Large intestine (tissue), 3 donors: ENCODE data around the gene DDX10. TPM values are rescaled to one million over a fixed set of nuclear protein-coding genes. Genes with fewer than 3 reads are reported as not detected.

Experiments
- DNase-seq, 2 donors: peaks; one replicate each; pipeline versions ENCODE4 v3.0.0 to v3.0.0-alpha.2; 2013
- H3K27ac ChIP-seq: one replicate; pipeline ENCODE4 v1.5.1; 2013; ENCODE audit warnings: low read length
- H3K27me3 ChIP-seq: 2 replicates; pipeline ENCODE4 v1.6.1; 2013; ENCODE audit warnings: low read length; ENCODE audit not compliant: control insufficient read depth, insufficient read depth
- H3K36me3 ChIP-seq: 2 replicates; pipeline ENCODE4 v1.6.1; 2013; ENCODE audit warnings: low read length; ENCODE audit not compliant: control insufficient read depth, insufficient read depth
- H3K4me1 ChIP-seq: one replicate; pipeline ENCODE4 v1.6.1; 2013; ENCODE audit warnings: low read length; ENCODE audit not compliant: control insufficient read depth, insufficient read depth
- H3K4me3 ChIP-seq: one replicate; pipeline ENCODE4 v1.5.1; 2013; ENCODE audit warnings: low read length
- H3K9me3 ChIP-seq: one replicate; pipeline ENCODE4 v1.6.1; 2013; ENCODE audit warnings: mild to moderate bottlenecking, low read depth, low read length, moderate library complexity; ENCODE audit not compliant: control insufficient read depth
- WGBS: methylation state at CpG from one replicate; pipeline ENCODE4 v1.1.5; 2013; ENCODE audit warnings: low lambda C conversion rate; ENCODE audit not compliant: insufficient coverage; 5-methylcytosine and 5-hydroxymethylcytosine counted together
- polyA plus RNA-seq: library from polyadenylated mRNA; unstranded; fragments of 120-200 nt; gene quantifications from one replicate; pipeline ENCODE4 v1.2.1, GENCODE V29; 2013

DDX10 gene
- polyA plus RNA-seq, 1 donor = 17.8 TPM

- Histone ChIP-seq H3K36me3 (no peaks in the 10 kb centered on the region), H3K4me3 (no peak overlapping the region), H3K27me3 (no peaks in the 10 kb centered on the region), H3K27ac (no peak overlapping the region), H3K4me1 (no peaks in the 10 kb centered on the region), H3K9me3 (no peaks in the 10 kb centered on the region)
- DNase-seq = no peak
- WGBS = 94% methylated on average over 2 of the region's 5 CpGs
Measured at GRCh38 chr11:108790501-108791299, 125.8 kb downstream of the DDX10 start.

- H3K4me1 ChIP-seq = no peaks in the 10 kb centered on the region
- 100% methylated on average over 1 of the region's 2 CpGs for WGBS
- H3K36me3 ChIP-seq = no peaks in the 10 kb centered on the region
- H3K4me3 ChIP-seq = no peak overlapping the region
- H3K27me3 ChIP-seq = no peaks in the 10 kb centered on the region
- DNase-seq = no peak
- no peaks in the 10 kb centered on the region for H3K9me3 ChIP-seq
- no peak overlapping the region for H3K27ac ChIP-seq
Measured at GRCh38 chr11:108793138-108793537, 128.3 kb downstream of the DDX10 start.

GRCh38 chr11:108793611-108794010 is 128.7 kb downstream of the DDX10 start:
- Histone ChIP-seq H3K9me3 (no peaks in the 10 kb centered on the region), H3K4me1 (no peaks in the 10 kb centered on the region), H3K36me3 (no peaks in the 10 kb centered on the region), H3K27me3 (no peaks in the 10 kb centered on the region), H3K4me3 (no peak overlapping the region), H3K27ac (no peak overlapping the region)
- no peak for DNase-seq
- 77% methylated on average over 2 of the region's 2 CpGs for WGBS

GRCh38 chr11:108796551-108796950 is 131.7 kb downstream of the DDX10 start:
- Histone ChIP-seq H3K27ac (no peak overlapping the region), H3K9me3 (no peaks in the 10 kb centered on the region), H3K36me3 (no peaks in the 10 kb centered on the region), H3K4me3 (no peak overlapping the region), H3K27me3 (no peaks in the 10 kb centered on the region), H3K4me1 (no peaks in the 10 kb centered on the region)
- DNase-seq = no peak
- WGBS = no CpG with 5 or more reads among the region's 4 CpGs

GRCh38 chr11:108797578-108798100 is 132.8 kb downstream of the DDX10 start:
- DNase-seq = peak; percentile 2 to 49
- Histone ChIP-seq H3K36me3 (no peaks in the 10 kb centered on the region), H3K4me3 (no peak overlapping the region), H3K27ac (no peak overlapping the region), H3K4me1 (no peaks in the 10 kb centered on the region), H3K27me3 (no peaks in the 10 kb centered on the region), H3K9me3 (no peaks in the 10 kb centered on the region)
- WGBS = 81% methylated on average over 4 of the region's 4 CpGs

GRCh38 chr11:108802492-108802891 is 137.6 kb downstream of the DDX10 start:
- Histone ChIP-seq H3K4me3 (no peak overlapping the region), H3K27ac (no peak overlapping the region), H3K4me1 (no peaks in the 10 kb centered on the region), H3K36me3 (peaks cover 2% of the 10 kb centered on the region), H3K27me3 (no peaks in the 10 kb centered on the region), H3K9me3 (no peaks in the 10 kb centered on the region)
- WGBS = no CpG with 5 or more reads among the region's 1 CpG
- no peak for DNase-seq

GRCh38 chr11:108803776-108804175 is 138.9 kb downstream of the DDX10 start:
- H3K27ac ChIP-seq = no peak overlapping the region
- peaks cover 2% of the 10 kb centered on the region for H3K36me3 ChIP-seq
- no peaks in the 10 kb centered on the region for H3K27me3 ChIP-seq
- no peaks in the 10 kb centered on the region for H3K9me3 ChIP-seq
- 100% methylated on average over 1 of the region's 1 CpG for WGBS
- no peak overlapping the region for H3K4me3 ChIP-seq
- no peak for DNase-seq
- no peaks in the 10 kb centered on the region for H3K4me1 ChIP-seq

GRCh38 chr11:108804511-108804910 is 139.6 kb downstream of the DDX10 start:
- Histone ChIP-seq H3K9me3 (no peaks in the 10 kb centered on the region), H3K4me1 (no peaks in the 10 kb centered on the region), H3K27ac (no peak overlapping the region), H3K27me3 (no peaks in the 10 kb centered on the region), H3K4me3 (no peak overlapping the region), H3K36me3 (peaks cover 2% of the 10 kb centered on the region)
- WGBS = no CpG with 5 or more reads among the region's 2 CpGs
- DNase-seq = no peak

GRCh38 chr11:108805030-108805429 is 140.2 kb downstream of the DDX10 start:
- DNase-seq = no peak
- no peaks in the 10 kb centered on the region for H3K4me1 ChIP-seq
- no peak overlapping the region for H3K27ac ChIP-seq
- no peaks in the 10 kb centered on the region for H3K27me3 ChIP-seq
- no peak overlapping the region for H3K4me3 ChIP-seq
- 100% methylated on average over 1 of the region's 2 CpGs for WGBS
- no peaks in the 10 kb centered on the region for H3K9me3 ChIP-seq
- peaks cover 2% of the 10 kb centered on the region for H3K36me3 ChIP-seq

GRCh38 chr11:108807262-108807661 is 142.4 kb downstream of the DDX10 start:
- no peaks in the 10 kb centered on the region for H3K4me1 ChIP-seq
- no peak overlapping the region for H3K27ac ChIP-seq
- H3K9me3 ChIP-seq = no peaks in the 10 kb centered on the region
- H3K4me3 ChIP-seq = no peak overlapping the region
- no peaks in the 10 kb centered on the region for H3K27me3 ChIP-seq
- DNase-seq = no peak
- peaks cover 2% of the 10 kb centered on the region for H3K36me3 ChIP-seq
- WGBS = 100% methylated on average over 1 of the region's 2 CpGs

- no peaks in the 10 kb centered on the region for H3K36me3 ChIP-seq
- no peak for DNase-seq
- no peak overlapping the region for H3K27ac ChIP-seq
- no peaks in the 10 kb centered on the region for H3K4me1 ChIP-seq
- no peak overlapping the region for H3K4me3 ChIP-seq
- H3K27me3 ChIP-seq = no peaks in the 10 kb centered on the region
- H3K9me3 ChIP-seq = no peaks in the 10 kb centered on the region
- 92% methylated on average over 2 of the region's 2 CpGs for WGBS
Measured at GRCh38 chr11:108813086-108813485, 148.2 kb downstream of the DDX10 start.
